ENCODE data around the gene GNA14.

DNA sequence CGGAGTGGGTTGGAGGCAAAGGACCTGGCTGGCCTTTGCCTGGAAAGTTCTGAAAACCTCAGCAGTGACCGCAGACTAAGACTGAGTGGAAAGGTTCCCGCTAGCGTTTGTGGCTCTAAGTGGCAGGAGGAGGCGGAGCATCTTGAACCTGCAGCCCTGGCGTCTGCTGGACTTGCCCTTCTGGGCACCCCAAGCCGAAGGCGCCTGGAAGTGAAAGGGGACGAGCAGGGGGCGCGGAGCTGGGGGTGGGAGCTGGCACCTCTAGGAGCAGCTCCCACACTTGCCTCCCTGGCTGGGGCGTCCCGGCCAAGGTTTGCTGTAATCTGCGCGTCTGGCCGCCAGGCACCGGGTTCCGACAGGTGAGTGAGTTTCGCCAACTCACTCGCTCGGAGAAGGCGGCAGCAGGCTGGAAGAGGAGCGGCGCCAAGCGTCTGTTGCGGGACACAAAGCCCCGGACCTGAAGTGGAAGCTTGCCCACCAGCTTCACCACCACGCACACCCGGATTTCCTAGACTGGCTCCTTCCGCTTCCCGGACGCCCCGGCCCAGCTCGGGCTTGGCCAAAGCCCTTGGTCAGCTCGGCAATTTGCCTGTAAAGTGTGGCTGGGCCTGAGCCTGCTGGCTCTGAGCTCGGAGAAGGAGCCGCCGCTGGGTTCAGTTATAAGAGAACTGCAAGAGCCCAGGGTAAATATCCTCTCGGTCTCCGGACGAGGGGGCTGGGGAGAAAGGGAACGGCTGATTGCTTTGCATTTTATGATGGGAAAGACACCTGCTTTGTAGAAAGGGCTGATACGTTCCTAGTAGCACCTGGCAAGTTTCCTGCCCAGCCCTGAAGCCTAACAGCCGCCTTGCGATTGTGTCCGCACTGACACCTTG is at the start of gene GNA14:
- TF ChIP-seq, protein P1, sequence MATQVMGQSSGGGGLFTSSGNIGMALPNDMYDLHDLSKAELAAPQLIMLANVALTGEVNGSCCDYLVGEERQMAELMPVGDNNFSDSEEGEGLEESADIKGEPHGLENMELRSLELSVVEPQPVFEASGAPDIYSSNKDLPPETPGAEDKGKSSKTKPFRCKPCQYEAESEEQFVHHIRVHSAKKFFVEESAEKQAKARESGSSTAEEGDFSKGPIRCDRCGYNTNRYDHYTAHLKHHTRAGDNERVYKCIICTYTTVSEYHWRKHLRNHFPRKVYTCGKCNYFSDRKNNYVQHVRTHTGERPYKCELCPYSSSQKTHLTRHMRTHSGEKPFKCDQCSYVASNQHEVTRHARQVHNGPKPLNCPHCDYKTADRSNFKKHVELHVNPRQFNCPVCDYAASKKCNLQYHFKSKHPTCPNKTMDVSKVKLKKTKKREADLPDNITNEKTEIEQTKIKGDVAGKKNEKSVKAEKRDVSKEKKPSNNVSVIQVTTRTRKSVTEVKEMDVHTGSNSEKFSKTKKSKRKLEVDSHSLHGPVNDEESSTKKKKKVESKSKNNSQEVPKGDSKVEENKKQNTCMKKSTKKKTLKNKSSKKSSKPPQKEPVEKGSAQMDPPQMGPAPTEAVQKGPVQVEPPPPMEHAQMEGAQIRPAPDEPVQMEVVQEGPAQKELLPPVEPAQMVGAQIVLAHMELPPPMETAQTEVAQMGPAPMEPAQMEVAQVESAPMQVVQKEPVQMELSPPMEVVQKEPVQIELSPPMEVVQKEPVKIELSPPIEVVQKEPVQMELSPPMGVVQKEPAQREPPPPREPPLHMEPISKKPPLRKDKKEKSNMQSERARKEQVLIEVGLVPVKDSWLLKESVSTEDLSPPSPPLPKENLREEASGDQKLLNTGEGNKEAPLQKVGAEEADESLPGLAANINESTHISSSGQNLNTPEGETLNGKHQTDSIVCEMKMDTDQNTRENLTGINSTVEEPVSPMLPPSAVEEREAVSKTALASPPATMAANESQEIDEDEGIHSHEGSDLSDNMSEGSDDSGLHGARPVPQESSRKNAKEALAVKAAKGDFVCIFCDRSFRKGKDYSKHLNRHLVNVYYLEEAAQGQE (IDR thresholded peaks at IDR 0.05; ENCODE audit: borderline replicate concordance), result no peak
- TF ChIP-seq, protein P2, sequence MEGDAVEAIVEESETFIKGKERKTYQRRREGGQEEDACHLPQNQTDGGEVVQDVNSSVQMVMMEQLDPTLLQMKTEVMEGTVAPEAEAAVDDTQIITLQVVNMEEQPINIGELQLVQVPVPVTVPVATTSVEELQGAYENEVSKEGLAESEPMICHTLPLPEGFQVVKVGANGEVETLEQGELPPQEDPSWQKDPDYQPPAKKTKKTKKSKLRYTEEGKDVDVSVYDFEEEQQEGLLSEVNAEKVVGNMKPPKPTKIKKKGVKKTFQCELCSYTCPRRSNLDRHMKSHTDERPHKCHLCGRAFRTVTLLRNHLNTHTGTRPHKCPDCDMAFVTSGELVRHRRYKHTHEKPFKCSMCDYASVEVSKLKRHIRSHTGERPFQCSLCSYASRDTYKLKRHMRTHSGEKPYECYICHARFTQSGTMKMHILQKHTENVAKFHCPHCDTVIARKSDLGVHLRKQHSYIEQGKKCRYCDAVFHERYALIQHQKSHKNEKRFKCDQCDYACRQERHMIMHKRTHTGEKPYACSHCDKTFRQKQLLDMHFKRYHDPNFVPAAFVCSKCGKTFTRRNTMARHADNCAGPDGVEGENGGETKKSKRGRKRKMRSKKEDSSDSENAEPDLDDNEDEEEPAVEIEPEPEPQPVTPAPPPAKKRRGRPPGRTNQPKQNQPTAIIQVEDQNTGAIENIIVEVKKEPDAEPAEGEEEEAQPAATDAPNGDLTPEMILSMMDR (IDR thresholded peaks at IDR 0.05; ENCODE audit: poor library complexity, severe bottlenecking), result no peak
- TF ChIP-seq RAD21 (conservative IDR thresholded peaks at IDR 0.05) (no peak), EP300 (conservative IDR thresholded peaks at IDR 0.05; ENCODE audit: poor library complexity, severe bottlenecking) (no peak), POLR2AphosphoS5 (IDR thresholded peaks at IDR 0.05) (no peak), EZH2 (IDR thresholded peaks at IDR 0.05; ENCODE audit: borderline replicate concordance, insufficient read depth, low read length, poor library complexity, severe bottlenecking) (no peak), TAF1 (IDR thresholded peaks at IDR 0.05; ENCODE audit: low read depth) (no peak), MXI1 (conservative IDR thresholded peaks at IDR 0.05; ENCODE audit: poor library complexity, severe bottlenecking) (no peak), SMC3 (conservative IDR thresholded peaks at IDR 0.05; ENCODE audit: poor library complexity) (no peak)
